NOMO-1 treated with dmso at 0.1 percent for 144 hours (cell line): Measurements from ENCODE around the gene SOCS2.
A peak's percentile ranks its signal among the peaks of the same experiment; 100 is the strongest.
"Not testable (repeated sequence)": the region's sequence is repeated elsewhere in the genome, so short reads cannot be mapped to it uniquely, and the experiment has no call there.

ENCODE experiments used
- DNase-seq: peaks from one replicate; lab custom pipeline; 2025; ENCODE audit not compliant: unreplicated experiment; lab: John Stamatoyannopoulos, UW

The SOCS2 gene

GRCh38 chr12:93592641-93593406 is 20.3 kb downstream of the SOCS2 start:
- no peak for DNase-seq

- DNase-seq: no peak
Observed at GRCh38 chr12:93593843-93594242, 21.4 kb downstream of the SOCS2 start.

GRCh38 chr12:93594766-93595311 is 22.4 kb downstream of the SOCS2 start:
- DNase-seq: no peak

- no peak for DNase-seq
Observed at GRCh38 chr12:93595351-93595750, 22.9 kb downstream of the SOCS2 start.

- DNase-seq: no peak
Observed at GRCh38 chr12:93597608-93598007, 25.1 kb downstream of the SOCS2 start.

GRCh38 chr12:93599192-93599591 is 26.7 kb downstream of the SOCS2 start:
- DNase-seq: no peak

- DNase-seq: no peak
Observed at GRCh38 chr12:93601591-93601990, 29.1 kb downstream of the SOCS2 start.

GRCh38 chr12:93602897-93603668 is 30.6 kb downstream of the SOCS2 start:
- DNase-seq: no peak

- peak; percentile 31 for DNase-seq
Observed at GRCh38 chr12:93603762-93604161, 31.3 kb downstream of the SOCS2 start.

- no peak for DNase-seq
Observed at GRCh38 chr12:93608313-93608712, 35.8 kb downstream of the SOCS2 start.

GRCh38 chr12:93609281-93610192 is 37.1 kb downstream of the SOCS2 start:
- DNase-seq: no peak

GRCh38 chr12:93612776-93613175 is 40.3 kb downstream of the SOCS2 start:
- DNase-seq: no peak

- DNase-seq: no peak
Observed at GRCh38 chr12:93614917-93615596, 42.6 kb downstream of the SOCS2 start.

GRCh38 chr12:93616584-93617101 is 44.2 kb downstream of the SOCS2 start:
- DNase-seq: no peak

GRCh38 chr12:93618891-93619410 is 46.5 kb downstream of the SOCS2 start:
- no peak for DNase-seq

- no peak for DNase-seq
Observed at GRCh38 chr12:93621986-93622385, 49.5 kb downstream of the SOCS2 start.

GRCh38 chr12:93622485-93622884 is 50.0 kb downstream of the SOCS2 start:
- DNase-seq: no peak

GRCh38 chr12:93624595-93625294 is 52.3 kb downstream of the SOCS2 start:
- no peak for DNase-seq

GRCh38 chr12:93625295-93625645 is 52.8 kb downstream of the SOCS2 start:
- DNase-seq: not testable (repeated sequence)
